Suprapubic skin (tissue), 4 donors: ENCODE measurements around the gene SCAMP2.

Experiments
- EP300 ChIP-seq: sonication (generic); formaldehyde crosslinking; IDR thresholded peaks from one replicate; pipeline ENCODE4 v1.6.1; 2017; ENCODE audit warnings: antibody characterized with exemption
- POLR2A ChIP-seq, 2 donors: fragments of 450-650 bp; IDR thresholded peaks; one replicate each; pipeline ENCODE4 v1.6.1; 2017; ENCODE audit warnings: antibody characterized with exemption in 2 of 2, mild to moderate bottlenecking in 2 of 2, moderate library complexity in 2 of 2
- POLR2AphosphoS5 ChIP-seq, 3 donors: sonication (generic); formaldehyde crosslinking; IDR thresholded peaks; one replicate each; pipeline ENCODE4 v1.6.1; 2017; ENCODE audit warnings: antibody characterized with exemption in 3 of 3
- TF ChIP-seq, protein P1 (sequence below), 2 donors: fragments of 200-600 bp in 1 of 2; fragments of 450-650 bp in 1 of 2; sonication (generic) in 1 of 2; IDR thresholded peaks; one replicate each; pipeline ENCODE4 v1.5.1; 2016 to 2019; ENCODE audit warnings: antibody characterized with exemption in 2 of 2, mild to moderate bottlenecking in 1 of 2, moderate library complexity in 1 of 2

DNA sequence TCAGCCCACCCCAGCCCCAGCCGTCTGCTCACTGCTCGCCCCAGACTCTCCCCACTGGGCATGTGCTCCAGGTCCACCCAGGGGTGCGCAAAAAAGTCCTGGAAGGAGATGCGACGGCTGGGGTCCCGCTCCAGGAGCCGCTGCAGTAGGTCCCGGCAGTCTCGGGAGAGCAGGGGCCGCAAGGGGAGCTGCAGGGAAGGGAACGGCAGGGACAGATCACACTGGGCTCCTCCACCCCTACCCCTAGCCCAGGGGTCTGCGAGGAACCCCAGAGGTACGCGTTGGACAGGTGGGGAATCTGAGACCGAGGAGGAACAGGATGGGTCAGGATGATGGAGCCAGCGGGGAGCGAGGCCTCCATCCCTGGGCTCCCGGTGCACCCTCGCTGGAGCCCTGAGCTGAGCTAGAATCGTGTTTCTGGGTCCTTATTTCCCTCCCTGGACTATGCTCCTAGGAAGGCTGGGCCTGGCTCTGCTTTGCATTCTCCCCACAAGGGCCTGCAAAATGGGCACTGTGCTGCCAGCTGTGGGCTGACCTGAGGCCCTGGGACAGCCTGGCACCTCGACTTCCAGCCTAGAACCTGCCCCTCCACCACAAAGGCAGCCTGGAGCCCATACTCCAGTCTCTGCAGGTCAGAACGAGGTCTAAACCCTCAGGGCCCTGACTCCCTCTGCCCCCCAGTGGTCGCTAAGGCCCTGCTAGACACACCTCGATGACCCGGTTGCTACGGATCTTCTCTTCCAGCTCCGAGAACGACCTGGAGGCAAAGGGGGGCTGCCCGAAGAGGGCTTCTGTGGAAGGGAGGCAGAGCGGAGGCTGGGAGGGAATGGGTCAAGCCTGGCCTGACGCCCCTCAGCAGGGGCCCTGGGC, 33.4 kb downstream of the SCAMP2 start:
- TF ChIP-seq POLR2A (IDR thresholded peaks at IDR 0.05): no peak
- TF ChIP-seq, protein P1, sequence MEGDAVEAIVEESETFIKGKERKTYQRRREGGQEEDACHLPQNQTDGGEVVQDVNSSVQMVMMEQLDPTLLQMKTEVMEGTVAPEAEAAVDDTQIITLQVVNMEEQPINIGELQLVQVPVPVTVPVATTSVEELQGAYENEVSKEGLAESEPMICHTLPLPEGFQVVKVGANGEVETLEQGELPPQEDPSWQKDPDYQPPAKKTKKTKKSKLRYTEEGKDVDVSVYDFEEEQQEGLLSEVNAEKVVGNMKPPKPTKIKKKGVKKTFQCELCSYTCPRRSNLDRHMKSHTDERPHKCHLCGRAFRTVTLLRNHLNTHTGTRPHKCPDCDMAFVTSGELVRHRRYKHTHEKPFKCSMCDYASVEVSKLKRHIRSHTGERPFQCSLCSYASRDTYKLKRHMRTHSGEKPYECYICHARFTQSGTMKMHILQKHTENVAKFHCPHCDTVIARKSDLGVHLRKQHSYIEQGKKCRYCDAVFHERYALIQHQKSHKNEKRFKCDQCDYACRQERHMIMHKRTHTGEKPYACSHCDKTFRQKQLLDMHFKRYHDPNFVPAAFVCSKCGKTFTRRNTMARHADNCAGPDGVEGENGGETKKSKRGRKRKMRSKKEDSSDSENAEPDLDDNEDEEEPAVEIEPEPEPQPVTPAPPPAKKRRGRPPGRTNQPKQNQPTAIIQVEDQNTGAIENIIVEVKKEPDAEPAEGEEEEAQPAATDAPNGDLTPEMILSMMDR (IDR thresholded peaks at IDR 0.05): no peak
- no peak for TF ChIP-seq POLR2AphosphoS5 (IDR thresholded peaks at IDR 0.05)
- TF ChIP-seq EP300: no peak
